ENCODE data around the gene TIAM2. TPM values are rescaled to one million over a fixed set of nuclear protein-coding genes. Genes with fewer than 3 reads are reported as not detected.
A peak's percentile ranks its signal among the peaks of the same experiment; 100 is the strongest.

TIAM2 gene
- total RNA-seq, 1 donor from 2014 or later = 3.7 TPM

- DNase-seq (ENCODE audit: low spot score in 2 of 2) = no peak
These were observed 201.8 kb downstream of the TIAM2 start for GRCh38 chr6:155196911-155197310.

GRCh38 chr6:155197932-155198331, 202.8 kb downstream of the TIAM2 start:
- intact Hi-C loops (cut with DNase I) = no loop called here
- no peak for TF ChIP-seq CTCF (IDR thresholded peaks at IDR 0.05)
- Histone ChIP-seq H3K4me3 (no peak overlapping the region), H3K9me3 (no peaks in the 10 kb centered on the region), H3K36me3 (no peaks in the 10 kb centered on the region), H3K27me3 (no peaks in the 10 kb centered on the region), H3K27ac (no peak overlapping the region), H3K4me1 (peaks cover 0 to 9% of the 10 kb centered on the region in 2 donors)
- no peak for DNase-seq (ENCODE audit: low spot score in 2 of 2)

More at GRCh38 chr6:155196911-155197310, 201.8 kb downstream of the TIAM2 start:
- Histone ChIP-seq H3K27ac (no peak overlapping the region), H3K4me3 (no peak overlapping the region), H3K9me3 (no peaks in the 10 kb centered on the region), H3K27me3 (no peaks in the 10 kb centered on the region), H3K36me3 (no peaks in the 10 kb centered on the region), H3K4me1 (peaks cover 0 to 4% of the 10 kb centered on the region in 2 donors)
- no peak for TF ChIP-seq CTCF (IDR thresholded peaks at IDR 0.05)
- intact Hi-C loops (cut with DNase I) = no loop called here

- Histone ChIP-seq H3K4me1 (peaks cover 0 to 9% of the 10 kb centered on the region in 2 donors), H3K36me3 (no peaks in the 10 kb centered on the region), H3K9me3 (no peaks in the 10 kb centered on the region), H3K4me3 (no peak overlapping the region), H3K27ac (no peak overlapping the region), H3K27me3 (no peaks in the 10 kb centered on the region)
- TF ChIP-seq CTCF (IDR thresholded peaks at IDR 0.05) = no peak
- intact Hi-C loops (cut with DNase I) = no loop called here
- DNase-seq (ENCODE audit: low spot score in 2 of 2) = no peak
These were observed 204.9 kb downstream of the TIAM2 start for GRCh38 chr6:155200012-155200411.

- H3K4me1 ChIP-seq = peaks cover 0 to 9% of the 10 kb centered on the region in 2 donors
- intact Hi-C loops (cut with DNase I) = no loop called here
- no peak for TF ChIP-seq CTCF (IDR thresholded peaks at IDR 0.05)
- no peaks in the 10 kb centered on the region for H3K27me3 ChIP-seq
- no peaks in the 10 kb centered on the region for H3K36me3 ChIP-seq
- no peaks in the 10 kb centered on the region for H3K9me3 ChIP-seq
- no peak for DNase-seq (ENCODE audit: low spot score in 2 of 2)
- H3K4me3 ChIP-seq = no peak overlapping the region
- H3K27ac ChIP-seq = peak overlapping the region; percentile 27 to 31
These were observed 206.5 kb downstream of the TIAM2 start for GRCh38 chr6:155201461-155202226.

- intact Hi-C loops (cut with DNase I) = no loop called here
- H3K36me3 ChIP-seq = no peaks in the 10 kb centered on the region
- TF ChIP-seq CTCF (IDR thresholded peaks at IDR 0.05) = no peak
These were observed 212.1 kb downstream of the TIAM2 start for GRCh38 chr6:155207223-155207622.

More at GRCh38 chr6:155207223-155207622, 212.1 kb downstream of the TIAM2 start:
- no peak overlapping the region for H3K4me3 ChIP-seq
- no peak for DNase-seq (ENCODE audit: low spot score in 2 of 2)
- peaks cover 0 to 2% of the 10 kb centered on the region in 2 donors for H3K4me1 ChIP-seq
- no peaks in the 10 kb centered on the region for H3K27me3 ChIP-seq
- no peaks in the 10 kb centered on the region for H3K9me3 ChIP-seq
- H3K27ac ChIP-seq = no peak overlapping the region

Measured in ascending aorta (tissue), 2 donors.